Mesendoderm (in vitro differentiated cells): ENCODE results near the gene FAM9C.

Experiments used
- DNase-seq: peaks from one replicate; pipeline ENCODE4 v3.0.0; 2013
- H2AK5ac ChIP-seq: 2 replicates; pipeline ENCODE4 v1.6.1; 2013; ENCODE audit warnings: low read length, inconsistent platforms
- H2BK120ac ChIP-seq: 2 replicates; pipeline ENCODE4 v1.6.1; 2013; ENCODE audit warnings: low read depth, mild to moderate bottlenecking, low read length, moderate library complexity, mixed read lengths
- H2BK15ac ChIP-seq: replicated peaks from 2 replicates; pipeline ENCODE4 v1.6.1; 2013; ENCODE audit warnings: low read depth, mild to moderate bottlenecking, moderate library complexity
- H2BK5ac ChIP-seq: 2 replicates; pipeline ENCODE4 v1.6.1; 2013; ENCODE audit warnings: low read length, inconsistent platforms
- H3K18ac ChIP-seq: 2 replicates; pipeline ENCODE4 v1.6.1; 2013; ENCODE audit warnings: mild to moderate bottlenecking, low read length, mixed read lengths
- H3K23ac ChIP-seq: one replicate; pipeline ENCODE4 v1.6.1; 2013; ENCODE audit warnings: low read length
- H3K27ac ChIP-seq: 2 replicates; pipeline ENCODE4 v1.5.1; 2013; ENCODE audit warnings: low read depth, mild to moderate bottlenecking, inconsistent platforms, low read length, moderate library complexity
- H3K27me3 ChIP-seq: 2 replicates; pipeline ENCODE4 v1.6.1; 2013; ENCODE audit warnings: low read length, control low read depth, mild to moderate bottlenecking, inconsistent platforms; ENCODE audit not compliant: insufficient read depth, poor library complexity
- H3K36me3 ChIP-seq: 2 replicates; pipeline ENCODE4 v1.6.1; 2013; ENCODE audit warnings: low read length, inconsistent platforms; ENCODE audit not compliant: control insufficient read depth, insufficient read depth
- H3K4ac ChIP-seq: one replicate; pipeline ENCODE4 v1.6.1; 2013; ENCODE audit warnings: low read depth, mild to moderate bottlenecking, low read length, moderate library complexity
- H3K4me1 ChIP-seq: 2 replicates; pipeline ENCODE4 v1.6.1; 2013; ENCODE audit warnings: low read depth, low read length, inconsistent platforms; ENCODE audit not compliant: control insufficient read depth
- H3K4me2 ChIP-seq: 2 replicates; pipeline ENCODE4 v1.6.1; 2013; ENCODE audit warnings: low read length
- H3K4me3 ChIP-seq: 2 replicates; pipeline ENCODE4 v1.5.1; 2013; ENCODE audit warnings: mild to moderate bottlenecking, low read length
- H3K56ac ChIP-seq: one replicate; pipeline ENCODE4 v1.6.1; 2013; ENCODE audit warnings: low read length
- H3K79me1 ChIP-seq: 2 replicates; pipeline ENCODE4 v1.6.1; 2013; ENCODE audit warnings: low read length, inconsistent platforms
- H3K79me2 ChIP-seq: 2 replicates; pipeline ENCODE4 v1.6.1; 2013; ENCODE audit warnings: mild to moderate bottlenecking, low read length; ENCODE audit not compliant: control insufficient read depth, insufficient read depth
- H3K9ac ChIP-seq: 2 replicates; pipeline ENCODE4 v1.6.1; 2013; ENCODE audit warnings: low read length, inconsistent platforms
- H4K5ac ChIP-seq: one replicate; pipeline ENCODE4 v1.6.1; 2013; ENCODE audit warnings: low read length
- H4K8ac ChIP-seq: one replicate; pipeline ENCODE4 v1.6.1; 2013; ENCODE audit warnings: low read depth, mild to moderate bottlenecking, control low read depth, low read length, moderate library complexity
- WGBS: extraction: QIAGEN DNeasy Blood & Tissue Kit; methylation state at CpG from one replicate; pipeline ENCODE4 v1.1.7; 2013; ENCODE audit warnings: low lambda C conversion rate, missing lambda C conversion rate; ENCODE audit not compliant: insufficient coverage; ENCODE audit errors: extremely low coverage; 5-methylcytosine and 5-hydroxymethylcytosine counted together

Gene FAM9C

GRCh38 chrX:13028871-13029636 lies 15.4 kb downstream of the FAM9C start:
- WGBS, result no CpG with 5 or more reads among the region's 6 CpGs
- peak overlapping the region; percentile 44 for H3K56ac ChIP-seq
- H3K4me1 ChIP-seq, result no peaks in the 10 kb centered on the region
- no peak overlapping the region for H4K5ac ChIP-seq
- no peaks in the 10 kb centered on the region for H3K36me3 ChIP-seq
- no peak overlapping the region for H2BK15ac ChIP-seq
- no peak overlapping the region for H2AK5ac ChIP-seq
- peak overlapping the region; percentile 89 for H4K8ac ChIP-seq
- no peak overlapping the region for H3K4me3 ChIP-seq
- H3K4me2 ChIP-seq, result no peak overlapping the region
- no peaks in the 10 kb centered on the region for H3K79me2 ChIP-seq
- H3K27ac ChIP-seq, result peak overlapping the region; percentile 94
- H3K18ac ChIP-seq, result peak overlapping the region; percentile 92
- H2BK120ac ChIP-seq, result peak overlapping the region; percentile 38
- peak; percentile 88 for DNase-seq
- H3K4ac ChIP-seq, result peak overlapping the region; percentile 36
- no peak overlapping the region for H3K23ac ChIP-seq
- peak overlapping the region; percentile 82 for H2BK5ac ChIP-seq
- H3K79me1 ChIP-seq, result no peaks in the 10 kb centered on the region
- H3K27me3 ChIP-seq, result no peaks in the 10 kb centered on the region
- H3K9ac ChIP-seq, result peak overlapping the region; percentile 29

GRCh38 chrX:13026877-13027652 lies 17.4 kb downstream of the FAM9C start:
- no peak overlapping the region for H2BK15ac ChIP-seq
- no peak overlapping the region for H3K4ac ChIP-seq
- H3K27me3 ChIP-seq, result no peaks in the 10 kb centered on the region
- H3K4me1 ChIP-seq, result no peaks in the 10 kb centered on the region
- DNase-seq, result no peak
- no peak overlapping the region for H3K4me2 ChIP-seq
- H3K9ac ChIP-seq, result no peak overlapping the region
- WGBS, result no CpG with 5 or more reads among the region's 8 CpGs
- no peak overlapping the region for H4K8ac ChIP-seq
- no peaks in the 10 kb centered on the region for H3K36me3 ChIP-seq
- H3K56ac ChIP-seq, result no peak overlapping the region
- H2AK5ac ChIP-seq, result no peak overlapping the region
- H2BK5ac ChIP-seq, result no peak overlapping the region
- no peaks in the 10 kb centered on the region for H3K79me1 ChIP-seq
- H2BK120ac ChIP-seq, result no peak overlapping the region
- no peak overlapping the region for H3K27ac ChIP-seq
- no peak overlapping the region for H3K23ac ChIP-seq
- no peaks in the 10 kb centered on the region for H3K79me2 ChIP-seq
- no peak overlapping the region for H4K5ac ChIP-seq
- H3K4me3 ChIP-seq, result no peak overlapping the region
- H3K18ac ChIP-seq, result peak overlapping the region; percentile 18

GRCh38 chrX:13024986-13025385 lies 19.4 kb downstream of the FAM9C start:
- no peak overlapping the region for H2BK5ac ChIP-seq
- no peak overlapping the region for H4K8ac ChIP-seq
- no peak overlapping the region for H3K23ac ChIP-seq
- no peak overlapping the region for H3K56ac ChIP-seq
- no peak overlapping the region for H2BK120ac ChIP-seq
- H3K4me1 ChIP-seq, result no peaks in the 10 kb centered on the region
- peak; percentile 61 for DNase-seq
- H3K4ac ChIP-seq, result no peak overlapping the region
- H4K5ac ChIP-seq, result no peak overlapping the region
- H2AK5ac ChIP-seq, result no peak overlapping the region
- H3K4me2 ChIP-seq, result no peak overlapping the region
- no peak overlapping the region for H3K9ac ChIP-seq
- no peaks in the 10 kb centered on the region for H3K27me3 ChIP-seq
- WGBS, result no CpG with 5 or more reads among the region's 3 CpGs
- H3K79me1 ChIP-seq, result no peaks in the 10 kb centered on the region
- H3K27ac ChIP-seq, result no peak overlapping the region
- H3K4me3 ChIP-seq, result no peak overlapping the region
- no peaks in the 10 kb centered on the region for H3K36me3 ChIP-seq
- no peak overlapping the region for H3K18ac ChIP-seq
- H3K79me2 ChIP-seq, result no peaks in the 10 kb centered on the region
- no peak overlapping the region for H2BK15ac ChIP-seq

GRCh38 chrX:13023979-13024378 lies 20.4 kb downstream of the FAM9C start:
- DNase-seq, result no peak
- H3K79me1 ChIP-seq, result no peaks in the 10 kb centered on the region
- WGBS, result no CpG with 5 or more reads among the region's 4 CpGs
- no peak overlapping the region for H3K4ac ChIP-seq
- no peak overlapping the region for H3K4me3 ChIP-seq
- H3K27me3 ChIP-seq, result no peaks in the 10 kb centered on the region
- H3K4me2 ChIP-seq, result no peak overlapping the region
- H3K56ac ChIP-seq, result peak overlapping the region; percentile 15
- H3K4me1 ChIP-seq, result no peaks in the 10 kb centered on the region
- no peak overlapping the region for H2BK5ac ChIP-seq
- no peaks in the 10 kb centered on the region for H3K79me2 ChIP-seq
- H2BK120ac ChIP-seq, result no peak overlapping the region
- H3K36me3 ChIP-seq, result no peaks in the 10 kb centered on the region
- H4K8ac ChIP-seq, result no peak overlapping the region
- no peak overlapping the region for H2BK15ac ChIP-seq
- peak overlapping the region; percentile 5 for H3K18ac ChIP-seq
- H3K9ac ChIP-seq, result no peak overlapping the region
- H4K5ac ChIP-seq, result no peak overlapping the region
- H3K27ac ChIP-seq, result no peak overlapping the region
- no peak overlapping the region for H2AK5ac ChIP-seq
- H3K23ac ChIP-seq, result no peak overlapping the region

- H3K4ac ChIP-seq, result no peak overlapping the region
- peak overlapping the region; percentile 15 for H3K56ac ChIP-seq
- no peaks in the 10 kb centered on the region for H3K79me2 ChIP-seq
- H4K8ac ChIP-seq, result no peak overlapping the region
- H3K4me1 ChIP-seq, result no peaks in the 10 kb centered on the region
- no peaks in the 10 kb centered on the region for H3K79me1 ChIP-seq
- H2AK5ac ChIP-seq, result no peak overlapping the region
- no peak overlapping the region for H3K4me2 ChIP-seq
- DNase-seq, result no peak
- H2BK120ac ChIP-seq, result no peak overlapping the region
- WGBS, result no CpG with 5 or more reads among the region's 3 CpGs
- no peak overlapping the region for H2BK15ac ChIP-seq
- H3K23ac ChIP-seq, result no peak overlapping the region
- H4K5ac ChIP-seq, result no peak overlapping the region
- no peak overlapping the region for H3K27ac ChIP-seq
- H3K18ac ChIP-seq, result no peak overlapping the region
- H3K36me3 ChIP-seq, result no peaks in the 10 kb centered on the region
- H3K27me3 ChIP-seq, result no peaks in the 10 kb centered on the region
- no peak overlapping the region for H3K4me3 ChIP-seq
- no peak overlapping the region for H3K9ac ChIP-seq
- no peak overlapping the region for H2BK5ac ChIP-seq
Measured at GRCh38 chrX:13023567-13023966, 20.9 kb downstream of the FAM9C start.
